Measurements from ENCODE around the gene DHRS2. TPM values are rescaled to one million over a fixed set of nuclear protein-coding genes. Genes with fewer than 3 reads are reported as not detected.

Gene DHRS2
- total and polyA plus RNA-seq, 2 of the 13 experiments (the other 11 are each of a cell fraction or from before 2014, with no cell fraction given), result 1,621 to 3,021 TPM

DNA sequence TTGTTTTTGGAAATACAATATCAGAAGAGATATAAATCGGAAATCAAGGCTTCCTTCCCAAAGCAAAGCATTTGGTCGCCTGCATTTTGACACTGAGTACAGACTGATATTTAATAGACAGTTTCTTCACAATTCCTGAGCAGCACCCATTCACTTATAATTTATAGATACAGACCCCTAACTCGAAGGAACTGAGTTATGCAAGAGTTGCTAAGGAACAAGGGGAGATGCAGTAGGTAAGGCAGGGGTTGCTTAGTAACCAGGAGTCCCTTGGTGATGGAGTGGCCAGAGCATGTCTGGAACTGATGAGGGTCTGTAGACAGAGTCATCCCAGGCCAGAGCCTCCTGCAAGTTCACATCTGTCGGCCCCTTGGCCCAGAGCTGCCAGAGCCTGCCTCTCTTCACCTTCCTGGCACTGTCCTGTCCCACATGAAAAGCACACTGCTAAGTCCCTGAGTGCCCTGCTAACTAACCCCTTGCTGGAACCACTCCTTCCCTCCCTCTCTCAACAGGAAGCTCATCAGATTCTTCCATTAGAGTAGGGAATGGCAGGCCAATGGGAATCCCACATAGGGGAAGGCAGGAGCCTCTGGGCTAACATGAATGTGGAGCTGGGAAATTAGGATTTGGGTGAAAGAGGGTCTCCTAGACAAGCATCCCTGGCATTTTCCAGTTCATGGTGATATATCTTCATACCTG, 3.6 kb upstream of the DHRS2 start (continued):
- TF ChIP-seq, protein P1, sequence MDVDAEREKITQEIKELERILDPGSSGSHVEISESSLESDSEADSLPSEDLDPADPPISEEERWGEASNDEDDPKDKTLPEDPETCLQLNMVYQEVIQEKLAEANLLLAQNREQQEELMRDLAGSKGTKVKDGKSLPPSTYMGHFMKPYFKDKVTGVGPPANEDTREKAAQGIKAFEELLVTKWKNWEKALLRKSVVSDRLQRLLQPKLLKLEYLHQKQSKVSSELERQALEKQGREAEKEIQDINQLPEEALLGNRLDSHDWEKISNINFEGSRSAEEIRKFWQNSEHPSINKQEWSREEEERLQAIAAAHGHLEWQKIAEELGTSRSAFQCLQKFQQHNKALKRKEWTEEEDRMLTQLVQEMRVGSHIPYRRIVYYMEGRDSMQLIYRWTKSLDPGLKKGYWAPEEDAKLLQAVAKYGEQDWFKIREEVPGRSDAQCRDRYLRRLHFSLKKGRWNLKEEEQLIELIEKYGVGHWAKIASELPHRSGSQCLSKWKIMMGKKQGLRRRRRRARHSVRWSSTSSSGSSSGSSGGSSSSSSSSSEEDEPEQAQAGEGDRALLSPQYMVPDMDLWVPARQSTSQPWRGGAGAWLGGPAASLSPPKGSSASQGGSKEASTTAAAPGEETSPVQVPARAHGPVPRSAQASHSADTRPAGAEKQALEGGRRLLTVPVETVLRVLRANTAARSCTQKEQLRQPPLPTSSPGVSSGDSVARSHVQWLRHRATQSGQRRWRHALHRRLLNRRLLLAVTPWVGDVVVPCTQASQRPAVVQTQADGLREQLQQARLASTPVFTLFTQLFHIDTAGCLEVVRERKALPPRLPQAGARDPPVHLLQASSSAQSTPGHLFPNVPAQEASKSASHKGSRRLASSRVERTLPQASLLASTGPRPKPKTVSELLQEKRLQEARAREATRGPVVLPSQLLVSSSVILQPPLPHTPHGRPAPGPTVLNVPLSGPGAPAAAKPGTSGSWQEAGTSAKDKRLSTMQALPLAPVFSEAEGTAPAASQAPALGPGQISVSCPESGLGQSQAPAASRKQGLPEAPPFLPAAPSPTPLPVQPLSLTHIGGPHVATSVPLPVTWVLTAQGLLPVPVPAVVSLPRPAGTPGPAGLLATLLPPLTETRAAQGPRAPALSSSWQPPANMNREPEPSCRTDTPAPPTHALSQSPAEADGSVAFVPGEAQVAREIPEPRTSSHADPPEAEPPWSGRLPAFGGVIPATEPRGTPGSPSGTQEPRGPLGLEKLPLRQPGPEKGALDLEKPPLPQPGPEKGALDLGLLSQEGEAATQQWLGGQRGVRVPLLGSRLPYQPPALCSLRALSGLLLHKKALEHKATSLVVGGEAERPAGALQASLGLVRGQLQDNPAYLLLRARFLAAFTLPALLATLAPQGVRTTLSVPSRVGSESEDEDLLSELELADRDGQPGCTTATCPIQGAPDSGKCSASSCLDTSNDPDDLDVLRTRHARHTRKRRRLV (CRISPR knock-in tag; IDR thresholded peaks at IDR 0.05), result no peak
- TF ChIP-seq, protein P2, sequence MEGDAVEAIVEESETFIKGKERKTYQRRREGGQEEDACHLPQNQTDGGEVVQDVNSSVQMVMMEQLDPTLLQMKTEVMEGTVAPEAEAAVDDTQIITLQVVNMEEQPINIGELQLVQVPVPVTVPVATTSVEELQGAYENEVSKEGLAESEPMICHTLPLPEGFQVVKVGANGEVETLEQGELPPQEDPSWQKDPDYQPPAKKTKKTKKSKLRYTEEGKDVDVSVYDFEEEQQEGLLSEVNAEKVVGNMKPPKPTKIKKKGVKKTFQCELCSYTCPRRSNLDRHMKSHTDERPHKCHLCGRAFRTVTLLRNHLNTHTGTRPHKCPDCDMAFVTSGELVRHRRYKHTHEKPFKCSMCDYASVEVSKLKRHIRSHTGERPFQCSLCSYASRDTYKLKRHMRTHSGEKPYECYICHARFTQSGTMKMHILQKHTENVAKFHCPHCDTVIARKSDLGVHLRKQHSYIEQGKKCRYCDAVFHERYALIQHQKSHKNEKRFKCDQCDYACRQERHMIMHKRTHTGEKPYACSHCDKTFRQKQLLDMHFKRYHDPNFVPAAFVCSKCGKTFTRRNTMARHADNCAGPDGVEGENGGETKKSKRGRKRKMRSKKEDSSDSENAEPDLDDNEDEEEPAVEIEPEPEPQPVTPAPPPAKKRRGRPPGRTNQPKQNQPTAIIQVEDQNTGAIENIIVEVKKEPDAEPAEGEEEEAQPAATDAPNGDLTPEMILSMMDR (CRISPR knock-in tag; IDR thresholded peaks at IDR 0.05), result no peak

DNA sequence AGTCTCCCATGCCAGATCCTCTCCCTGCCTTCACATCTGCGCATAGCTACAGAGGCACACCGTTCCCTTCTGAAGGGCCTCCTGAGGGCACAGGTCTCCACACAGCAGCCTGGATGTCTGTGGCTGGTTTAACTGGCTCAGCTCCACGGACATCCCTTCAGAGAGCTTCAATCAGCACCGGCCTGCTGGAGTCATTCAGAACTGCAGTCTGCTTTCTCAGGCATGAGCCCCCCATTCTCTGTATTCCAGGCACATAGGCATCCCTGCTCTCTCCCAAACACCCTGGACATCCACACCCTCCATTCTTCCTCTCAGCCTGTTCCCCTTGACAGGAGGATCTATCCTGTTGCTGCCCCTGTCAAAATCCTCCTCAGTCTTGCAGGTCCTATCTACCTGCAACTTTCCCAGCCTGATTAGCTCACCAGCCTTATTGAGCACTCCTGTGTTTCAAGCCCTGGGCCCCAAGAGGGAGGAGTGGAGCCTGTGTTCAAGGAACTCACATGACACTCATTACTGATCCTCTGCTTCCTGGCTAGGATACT, 2.9 kb upstream of the DHRS2 start:
- peak; percentile 32 for FAIRE-seq
- Histone ChIP-seq H4K20me1 (ENCODE audit: insufficient read depth, low read length) (peaks cover 20% of the 10 kb centered on the region), H3K27me3 (ENCODE audit: control insufficient read depth in 1 of 2, insufficient read depth in 2 of 2, low read length in 2 of 2) (no peaks in the 10 kb centered on the region; a peak in 1 of 5 replicates), H3K4me3 (replicated peaks in 1 of 3; ENCODE audit: insufficient read depth in 1 of 3, low read depth in 2 of 3, low read length in 3 of 3) (peak overlapping the region; percentile 17 to 59 (median 41)), H3K36me3 (replicated peaks in 1 of 2; ENCODE audit: control insufficient read depth in 1 of 2, insufficient read depth in 2 of 2, low read length in 2 of 2) (no peaks in the 10 kb centered on the region), H2AFZ (ENCODE audit: low read length) (peak overlapping the region; percentile 48), H3K27ac (ENCODE audit: extremely low read length, insufficient read depth, low read length) (peak overlapping the region; percentile 48), H3K9ac (ENCODE audit: insufficient read depth, low read depth, low read length) (peak overlapping the region; percentile 57), H3K4me1 (ENCODE audit: insufficient read depth, low read length) (peaks cover 78% of the 10 kb centered on the region), H3K79me2 (ENCODE audit: insufficient read depth, low read length) (peaks cover 20% of the 10 kb centered on the region), H3K4me2 (ENCODE audit: low read depth, low read length) (peak overlapping the region; percentile 90), H3K9me3 (ENCODE audit: low read length) (no peaks in the 10 kb centered on the region)
- peak; percentile 40 for ATAC-seq
- CTCF ChIA-PET (ENCODE audit: low intra/inter-chr PET ratio, low total read pairs), result interaction anchor here (0.7 to 7.4 kb wide), 8 partner anchors 12 to 320 kb away, joined by 3 to 207 read pairs (median 6); partner anchors contain the start of genes AP1G2 and DHRS4
- 2% methylated on average over 4 of the region's 4 CpGs for WGBS (ENCODE audit: low lambda C conversion rate)
- intact Hi-C loops (cut with micrococcal nuclease; ENCODE audit: unreplicated experiment), result no loop called here
- in situ Hi-C loops (cut with HindIII; ENCODE audit: extremely low pct_ligation_motif_present, low pct_unique_long_range_greater_than_20kb), result loop anchor here (5.0 kb wide), 1 partner anchor 46 kb away; no protein-coding TSS in a partner anchor
- no TSS peak for BruUV-seq (replicated peaks)
- POLR2A ChIA-PET, result interaction anchor here (0.6 to 13.7 kb wide), 21 partner anchors 8 to 651 kb away, joined by 3 to 1105 read pairs (median 11); partner anchors contain the start of genes AJUBA, DCAF11, DHRS4 and EMC9
- DNase-seq (ENCODE audit: low spot score), result peak; percentile 91
- TF ChIP-seq SMC3 (IDR thresholded peaks at IDR 0.05; ENCODE audit: low read length) (peak; percentile 33; the same call in 1 of the 2 replicates), ZNF547 (CRISPR knock-in tag; IDR thresholded peaks at IDR 0.05) (peak; percentile 84; the same call in 1 of the 2 replicates), ZMYM4 (CRISPR knock-in tag; IDR thresholded peaks at IDR 0.05) (peak; percentile 62; the same call in 1 of the 2 replicates), BHLHE40 (IDR thresholded peaks at IDR 0.05; ENCODE audit: low read length) (peak; percentile 18; the same call in 1 of the 2 replicates), SP5 (CRISPR knock-in tag; IDR thresholded peaks at IDR 0.05; ENCODE audit: borderline replicate concordance, low read depth) (peak; percentile 94), KLF16 (CRISPR knock-in tag; IDR thresholded peaks at IDR 0.05) (no peak; a peak in 1 of 4 replicates), ZNF589 (CRISPR knock-in tag; conservative IDR thresholded peaks at IDR 0.05) (no peak)
- TF ChIP-seq, protein P3, sequence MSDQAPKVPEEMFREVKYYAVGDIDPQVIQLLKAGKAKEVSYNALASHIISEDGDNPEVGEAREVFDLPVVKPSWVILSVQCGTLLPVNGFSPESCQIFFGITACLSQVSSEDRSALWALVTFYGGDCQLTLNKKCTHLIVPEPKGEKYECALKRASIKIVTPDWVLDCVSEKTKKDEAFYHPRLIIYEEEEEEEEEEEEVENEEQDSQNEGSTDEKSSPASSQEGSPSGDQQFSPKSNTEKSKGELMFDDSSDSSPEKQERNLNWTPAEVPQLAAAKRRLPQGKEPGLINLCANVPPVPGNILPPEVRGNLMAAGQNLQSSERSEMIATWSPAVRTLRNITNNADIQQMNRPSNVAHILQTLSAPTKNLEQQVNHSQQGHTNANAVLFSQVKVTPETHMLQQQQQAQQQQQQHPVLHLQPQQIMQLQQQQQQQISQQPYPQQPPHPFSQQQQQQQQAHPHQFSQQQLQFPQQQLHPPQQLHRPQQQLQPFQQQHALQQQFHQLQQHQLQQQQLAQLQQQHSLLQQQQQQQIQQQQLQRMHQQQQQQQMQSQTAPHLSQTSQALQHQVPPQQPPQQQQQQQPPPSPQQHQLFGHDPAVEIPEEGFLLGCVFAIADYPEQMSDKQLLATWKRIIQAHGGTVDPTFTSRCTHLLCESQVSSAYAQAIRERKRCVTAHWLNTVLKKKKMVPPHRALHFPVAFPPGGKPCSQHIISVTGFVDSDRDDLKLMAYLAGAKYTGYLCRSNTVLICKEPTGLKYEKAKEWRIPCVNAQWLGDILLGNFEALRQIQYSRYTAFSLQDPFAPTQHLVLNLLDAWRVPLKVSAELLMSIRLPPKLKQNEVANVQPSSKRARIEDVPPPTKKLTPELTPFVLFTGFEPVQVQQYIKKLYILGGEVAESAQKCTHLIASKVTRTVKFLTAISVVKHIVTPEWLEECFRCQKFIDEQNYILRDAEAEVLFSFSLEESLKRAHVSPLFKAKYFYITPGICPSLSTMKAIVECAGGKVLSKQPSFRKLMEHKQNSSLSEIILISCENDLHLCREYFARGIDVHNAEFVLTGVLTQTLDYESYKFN (CRISPR knock-in tag; conservative IDR thresholded peaks at IDR 0.05), result peak; percentile 62

Data from HepG2 (cell line).